MM.1S (cell line): ENCODE measurements around the gene DCST2.

Experiments
- DNase-seq: peaks from one replicate; pipeline ENCODE4 v3.0.0-alpha.2; 2015
- H2AFZ ChIP-seq: fragments of 300-600 bp; sonication (generic); 2 replicates; pipeline ENCODE4 v1.6.0; 2016; ENCODE audit warnings: antibody characterized with exemption, low read length
- H3F3A ChIP-seq: fragments of 300-600 bp; sonication (generic); 2 replicates; pipeline ENCODE4 v1.6.1; 2016; ENCODE audit warnings: mild to moderate bottlenecking, antibody characterized with exemption, low read length, moderate library complexity, mixed read lengths; ENCODE audit not compliant: insufficient read depth
- H3K27ac ChIP-seq: fragments of 300-600 bp; sonication (generic); 2 replicates; pipeline ENCODE4 v1.5.1; 2016; ENCODE audit warnings: mild to moderate bottlenecking, low read length
- H3K27me3 ChIP-seq: fragments of 300-600 bp; sonication (generic); replicated peaks from 2 replicates; pipeline ENCODE4 v1.6.0; 2016; ENCODE audit warnings: low read length; ENCODE audit not compliant: insufficient read depth
- H3K36me3 ChIP-seq: fragments of 300-600 bp; sonication (generic); replicated peaks from 2 replicates; pipeline ENCODE4 v1.6.1; 2016; ENCODE audit warnings: mild to moderate bottlenecking, low read length, mixed read lengths; ENCODE audit not compliant: insufficient read depth
- H3K4me1 ChIP-seq: fragments of 300-600 bp; sonication (generic); 2 replicates; pipeline ENCODE4 v1.6.1; 2016; ENCODE audit warnings: low read length, mixed read lengths
- H3K4me2 ChIP-seq: fragments of 300-600 bp; sonication (generic); 2 replicates; pipeline ENCODE4 v1.6.0; 2016; ENCODE audit warnings: low read depth, low read length
- H3K4me3 ChIP-seq: fragments of 300-600 bp; sonication (generic); 2 replicates; pipeline ENCODE4 v1.5.1; 2016; ENCODE audit warnings: low read length, mixed read lengths
- H3K79me2 ChIP-seq: fragments of 300-600 bp; sonication (generic); 2 replicates; pipeline ENCODE4 v1.6.1; 2016; ENCODE audit warnings: mixed run types, low read length, mixed read lengths
- H3K9ac ChIP-seq: fragments of 300-600 bp; sonication (generic); 2 replicates; pipeline ENCODE4 v1.6.1; 2016; ENCODE audit warnings: low read length, mixed read lengths
- H3K9me2 ChIP-seq: fragments of 300-600 bp; sonication (generic); replicated peaks from 2 replicates; pipeline ENCODE4 v1.6.1; 2016; ENCODE audit warnings: mild to moderate bottlenecking, low read length, mixed read lengths; ENCODE audit not compliant: insufficient read depth
- H3K9me3 ChIP-seq: fragments of 300-600 bp; sonication (generic); replicated peaks from 2 replicates; pipeline ENCODE4 v1.6.1; 2016; ENCODE audit warnings: mild to moderate bottlenecking, low read length, mixed read lengths; ENCODE audit not compliant: insufficient read depth
- H4K20me1 ChIP-seq: fragments of 300-600 bp; sonication (generic); 2 replicates; pipeline ENCODE4 v1.6.1; 2016; ENCODE audit warnings: mild to moderate bottlenecking, low read length, moderate library complexity, mixed read lengths; ENCODE audit not compliant: insufficient read depth
- CTCF ChIP-seq: fragments of 300-600 bp; sonication (generic); IDR thresholded peaks from 2 replicates; pipeline ENCODE4 v1.5.1; 2016; ENCODE audit warnings: antibody characterized with exemption, low read length, mixed read lengths
- EZH2 ChIP-seq: fragments of 300-600 bp; sonication (generic); optimal IDR thresholded peaks from 2 replicates; pipeline ENCODE3; 2017; ENCODE audit warnings: low read depth, mild to moderate bottlenecking, antibody characterized with exemption, low read length, mixed read lengths
- EZH2phosphoT487 ChIP-seq: fragments of 300-600 bp; sonication (generic); IDR thresholded peaks from 2 replicates; pipeline ENCODE4 v1.6.1; 2018; ENCODE audit warnings: antibody characterized with exemption, low read length

Gene DCST2

GRCh38 chr1:155005076-155006011 is 28.2 kb downstream of the DCST2 start:
- peak overlapping the region; percentile 48; the same call in 1 of the 2 replicates for H3K27ac ChIP-seq
- H3K9me2 ChIP-seq = no peaks in the 10 kb centered on the region
- no peak overlapping the region for H2AFZ ChIP-seq
- H3K9me3 ChIP-seq = no peaks in the 10 kb centered on the region
- no peak overlapping the region for H3K9ac ChIP-seq
- TF ChIP-seq EZH2 = no peak
- no peak for TF ChIP-seq EZH2phosphoT487
- TF ChIP-seq CTCF = no peak
- peak overlapping the region; percentile 81; the same call in 1 of the 2 replicates for H3K4me2 ChIP-seq
- H3K4me1 ChIP-seq = peaks cover 24% of the 10 kb centered on the region
- H3K79me2 ChIP-seq = peaks cover 76% of the 10 kb centered on the region
- H4K20me1 ChIP-seq = no peaks in the 10 kb centered on the region
- H3K36me3 ChIP-seq = no peaks in the 10 kb centered on the region
- peaks cover 39% of the 10 kb centered on the region for H3F3A ChIP-seq
- H3K4me3 ChIP-seq = no peak overlapping the region
- H3K27me3 ChIP-seq = no peaks in the 10 kb centered on the region
- DNase-seq = no peak

GRCh38 chr1:155004352-155005075 is 29.1 kb downstream of the DCST2 start:
- no peak overlapping the region for H2AFZ ChIP-seq
- peaks cover 47% of the 10 kb centered on the region for H3F3A ChIP-seq
- peak overlapping the region; percentile 32; the same call in 1 of the 2 replicates for H3K27ac ChIP-seq
- peak overlapping the region; percentile 81 for H3K4me2 ChIP-seq
- no peaks in the 10 kb centered on the region for H3K36me3 ChIP-seq
- no peak for DNase-seq
- H3K9me3 ChIP-seq = no peaks in the 10 kb centered on the region
- H3K4me3 ChIP-seq = peak overlapping the region; percentile 99
- H3K9ac ChIP-seq = peak overlapping the region; percentile 91; the same call in 1 of the 2 replicates
- H3K4me1 ChIP-seq = peaks cover 24% of the 10 kb centered on the region
- no peak for TF ChIP-seq EZH2phosphoT487
- no peak for TF ChIP-seq EZH2
- no peak for TF ChIP-seq CTCF
- no peaks in the 10 kb centered on the region for H4K20me1 ChIP-seq
- peaks cover 68% of the 10 kb centered on the region for H3K79me2 ChIP-seq
- no peaks in the 10 kb centered on the region for H3K27me3 ChIP-seq
- H3K9me2 ChIP-seq = no peaks in the 10 kb centered on the region

GRCh38 chr1:155003766-155004351 is 29.7 kb downstream of the DCST2 start:
- Histone ChIP-seq H3K36me3 (no peaks in the 10 kb centered on the region), H3K27me3 (no peaks in the 10 kb centered on the region), H3K4me2 (peak overlapping the region; percentile 81), H4K20me1 (no peaks in the 10 kb centered on the region), H3K27ac (peak overlapping the region; percentile 32; the same call in 1 of the 2 replicates), H2AFZ (peak overlapping the region; percentile 16), H3K4me3 (peak overlapping the region; percentile 99), H3K79me2 (peaks cover 63% of the 10 kb centered on the region), H3K4me1 (peaks cover 24% of the 10 kb centered on the region), H3F3A (peaks cover 54% of the 10 kb centered on the region), H3K9me3 (no peaks in the 10 kb centered on the region), H3K9me2 (no peaks in the 10 kb centered on the region), H3K9ac (peak overlapping the region; percentile 91)
- no peak for TF ChIP-seq EZH2
- TF ChIP-seq EZH2phosphoT487 = no peak
- no peak for TF ChIP-seq CTCF
- peak; percentile 33 for DNase-seq
